Loucy (cell line): ENCODE results near the gene FOSL1.

Source experiments
- H2AFZ ChIP-seq: fragments of 200-600 bp; sonication (generic); 2 replicates; pipeline ENCODE4 v1.6.0; 2016; ENCODE audit warnings: antibody characterized with exemption, mild to moderate bottlenecking, low read length, moderate library complexity
- H3F3A ChIP-seq: fragments of 200-600 bp; 2 replicates; pipeline ENCODE4 v1.6.0; 2016; ENCODE audit warnings: antibody characterized with exemption, low read depth, mild to moderate bottlenecking
- H3K27me3 ChIP-seq: fragments of 200-600 bp; sonication (generic); 2 replicates; pipeline ENCODE4 v1.6.1; 2014; ENCODE audit warnings: low read length, mild to moderate bottlenecking; ENCODE audit not compliant: insufficient read depth, poor library complexity, severe bottlenecking
- H3K36me3 ChIP-seq: fragments of 200-600 bp; sonication (generic); 2 replicates; pipeline ENCODE4 v1.6.1; 2016; ENCODE audit warnings: low read length; ENCODE audit not compliant: insufficient read depth
- H3K4me1 ChIP-seq: fragments of 200-600 bp; sonication (generic); 2 replicates; pipeline ENCODE4 v1.5.1; 2014; ENCODE audit warnings: low read length, mild to moderate bottlenecking; ENCODE audit not compliant: insufficient read depth, poor library complexity, severe bottlenecking
- H3K4me2 ChIP-seq: fragments of 200-600 bp; sonication (generic); 2 replicates; pipeline ENCODE4 v1.6.0; 2014; ENCODE audit warnings: antibody characterized with exemption, low read length, low read depth, mild to moderate bottlenecking; ENCODE audit not compliant: poor library complexity, severe bottlenecking
- H3K4me3 ChIP-seq: fragments of 200-600 bp; sonication (generic); 2 replicates; pipeline ENCODE4 v1.5.1; 2014; ENCODE audit warnings: low read length, mild to moderate bottlenecking, mixed read lengths; ENCODE audit not compliant: poor library complexity, severe bottlenecking
- H3K79me2 ChIP-seq: fragments of 200-600 bp; sonication (generic); 2 replicates; pipeline ENCODE4 v1.6.1; 2014; ENCODE audit warnings: low read length; ENCODE audit not compliant: insufficient read depth
- H3K9ac ChIP-seq: fragments of 200-600 bp; sonication (generic); 2 replicates; pipeline ENCODE4 v1.6.0; 2014; ENCODE audit warnings: mild to moderate bottlenecking, low read depth, low read length, moderate library complexity; ENCODE audit not compliant: poor library complexity, severe bottlenecking
- H3K9me2 ChIP-seq: fragments of 200-600 bp; sonication (generic); replicated peaks from 2 replicates; pipeline ENCODE4 v1.6.1; 2016; ENCODE audit warnings: low read depth, low read length, mixed read lengths
- H3K9me3 ChIP-seq: fragments of 200-600 bp; sonication (generic); 2 replicates; pipeline ENCODE4 v1.6.1; 2014; ENCODE audit warnings: mild to moderate bottlenecking, antibody characterized with exemption, low read length, low read depth; ENCODE audit not compliant: insufficient read depth
- H4K20me1 ChIP-seq: fragments of 200-600 bp; sonication (generic); 2 replicates; pipeline ENCODE4 v1.6.0; 2014; ENCODE audit warnings: antibody characterized with exemption, low read length, mild to moderate bottlenecking; ENCODE audit not compliant: insufficient read depth, poor library complexity, severe bottlenecking
- CTCF ChIP-seq: fragments of 200-600 bp; sonication (generic); conservative IDR thresholded peaks from 2 replicates; pipeline ENCODE4 v1.5.1; 2014; ENCODE audit warnings: mild to moderate bottlenecking, antibody characterized with exemption, low read length
- EZH2phosphoT487 ChIP-seq: fragments of 200-600 bp; IDR thresholded peaks from 2 replicates; pipeline ENCODE4 v1.6.1; 2018; ENCODE audit warnings: antibody characterized with exemption, mild to moderate bottlenecking, moderate library complexity, borderline replicate concordance

The FOSL1 gene

GRCh38 chr11:65842144-65842543 is 58.0 kb downstream of the FOSL1 start:
- Histone ChIP-seq H3K36me3 (no peaks in the 10 kb centered on the region), H2AFZ (no peak overlapping the region), H3F3A (no peaks in the 10 kb centered on the region), H3K4me2 (no peak overlapping the region), H3K9ac (no peak overlapping the region), H3K4me3 (no peak overlapping the region), H4K20me1 (no peaks in the 10 kb centered on the region), H3K79me2 (no peaks in the 10 kb centered on the region), H3K9me3 (no peaks in the 10 kb centered on the region), H3K4me1 (no peaks in the 10 kb centered on the region), H3K9me2 (no peaks in the 10 kb centered on the region), H3K27me3 (no peaks in the 10 kb centered on the region)
- no peak for TF ChIP-seq EZH2phosphoT487
- no peak for TF ChIP-seq CTCF
